SIG-M5 (cell line): Measurements from ENCODE around the gene MYH16.
"Not testable (repeated sequence)": the region's sequence is repeated elsewhere in the genome, so short reads cannot be mapped to it uniquely, and the experiment has no call there.

ENCODE experiments used
- DNase-seq: peaks from one replicate; lab custom pipeline; 2025; lab: John Stamatoyannopoulos, UW

MYH16 gene

DNA sequence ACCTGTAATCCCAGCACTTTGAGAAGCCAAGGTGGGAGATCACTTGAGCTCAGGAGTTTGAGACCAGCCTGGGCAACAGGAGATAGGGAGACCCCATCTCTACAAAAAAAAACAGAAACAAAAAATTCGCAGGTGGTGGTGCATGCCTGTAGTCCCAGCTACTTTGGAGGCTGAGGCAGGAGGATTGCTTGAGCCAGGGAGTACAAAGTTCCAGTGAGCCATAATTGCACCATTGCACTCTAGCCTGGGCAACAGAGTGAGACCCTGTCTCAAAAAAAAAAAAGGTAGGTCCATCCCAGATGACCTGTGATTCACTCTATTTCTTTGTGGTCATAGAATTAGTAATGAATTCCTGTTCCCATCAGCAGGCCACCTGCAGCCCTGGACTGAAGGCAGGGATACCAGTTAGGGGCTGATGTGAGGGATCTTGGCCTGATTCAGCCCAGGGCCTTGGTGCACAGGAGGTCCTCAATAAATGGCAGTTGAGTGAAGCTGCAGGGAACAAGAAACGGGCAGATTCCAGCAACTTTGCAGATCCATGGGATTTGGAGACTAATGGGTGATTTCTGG, at the start of gene MYH16:
TSS of gene MYH16 (plus strand) at position 364 of the 570 bp plus-strand sequence.
- no peak for DNase-seq

DNA sequence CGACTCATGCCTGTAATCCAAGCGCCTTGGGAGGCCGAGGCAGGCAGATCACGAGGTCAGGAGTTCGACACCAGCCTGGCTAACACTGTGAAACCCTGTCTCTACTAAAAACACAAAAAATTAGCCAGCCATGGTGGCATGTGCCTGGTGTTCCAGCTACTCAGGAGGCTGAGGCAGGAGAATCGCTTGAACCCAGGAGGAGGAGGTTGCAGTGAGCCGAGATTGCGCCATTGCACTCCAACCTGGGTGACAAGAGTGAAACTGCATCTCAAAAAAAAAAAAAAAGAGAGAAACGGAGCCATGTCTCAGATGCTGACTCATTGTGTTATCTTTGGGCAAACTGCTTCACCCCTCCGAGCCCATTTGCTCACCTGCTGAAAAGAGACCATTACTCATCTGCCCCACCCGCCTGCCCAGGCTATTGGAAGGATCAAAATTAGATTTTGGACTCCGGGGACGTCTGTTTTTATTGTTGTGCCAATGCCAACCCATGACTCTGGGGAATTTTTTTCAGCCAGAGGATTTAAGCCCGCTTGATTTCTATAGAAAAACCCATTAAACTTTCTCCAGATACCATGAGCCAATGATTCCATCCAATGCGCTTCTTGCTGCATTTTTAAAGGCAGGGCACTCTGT, 48.3 kb upstream of the MYH16 start:
- not testable (repeated sequence) for DNase-seq

GRCh38 chr7:99224899-99225265, 47.8 kb upstream of the MYH16 start:
- no peak for DNase-seq

GRCh38 chr7:99229234-99229633, 43.4 kb upstream of the MYH16 start:
- no peak for DNase-seq

GRCh38 chr7:99232082-99232770, 40.4 kb upstream of the MYH16 start:
- no peak for DNase-seq

DNA sequence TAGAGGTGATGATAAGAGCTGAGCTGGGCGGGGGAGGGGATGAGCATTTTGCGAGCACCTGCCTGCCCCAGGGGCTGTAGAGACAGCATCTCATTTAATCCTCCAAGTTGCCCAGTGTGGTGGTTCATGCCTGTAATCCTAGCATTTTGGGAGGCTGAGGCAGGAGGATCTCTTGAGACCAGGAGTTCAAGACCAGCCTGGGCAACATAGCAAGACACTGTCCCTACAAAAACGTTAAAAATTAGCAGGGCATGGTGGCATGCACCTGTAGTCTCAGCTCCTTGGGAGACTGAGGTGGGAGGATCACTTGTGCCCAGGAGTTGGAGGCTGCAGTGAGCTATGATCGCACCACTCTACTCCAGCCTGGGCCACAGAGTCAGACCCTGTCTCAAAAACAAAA, 39.7 kb upstream of the MYH16 start:
- DNase-seq, result not testable (repeated sequence)

DNA sequence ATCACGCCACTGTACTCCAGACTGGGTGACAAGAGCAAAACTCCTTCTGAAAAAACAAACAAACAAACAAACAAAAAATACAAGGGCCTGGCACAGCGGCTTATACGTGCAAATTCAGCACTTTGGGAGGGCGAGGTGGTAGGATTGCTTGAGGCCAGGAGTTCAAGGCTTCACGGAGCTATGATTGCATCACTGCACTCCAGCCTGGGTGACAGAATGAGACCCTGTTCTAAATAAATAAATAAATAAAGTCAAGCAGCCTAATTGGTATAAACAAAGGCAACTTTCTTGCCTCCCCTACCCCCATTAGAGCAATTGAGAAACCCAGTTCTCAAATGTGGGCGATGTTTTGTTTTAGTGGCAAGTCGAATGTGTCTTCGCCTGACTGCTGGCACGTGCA, 38.5 kb upstream of the MYH16 start:
- no peak for DNase-seq

- DNase-seq, result no peak
These were observed 36.7 kb upstream of the MYH16 start for GRCh38 chr7:99235925-99236324.

DNA sequence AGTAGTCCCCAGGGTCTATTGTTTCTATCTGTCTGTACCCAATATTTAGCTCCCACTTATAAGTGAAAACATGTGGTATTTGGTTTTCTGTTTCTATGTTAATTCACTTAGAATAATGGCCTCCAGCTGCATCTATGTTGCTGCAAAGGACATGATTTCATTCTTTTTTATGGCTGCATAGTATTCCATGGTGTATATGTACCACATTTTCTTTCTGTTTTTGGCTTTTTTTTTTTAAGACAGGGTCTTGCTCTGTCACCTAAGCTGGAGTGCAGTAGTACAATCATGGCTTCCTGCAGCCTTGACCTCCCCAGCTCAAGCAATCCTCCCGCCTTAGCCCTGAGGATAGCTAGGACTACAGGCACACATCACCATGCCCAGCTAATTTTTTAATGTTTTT, 34.8 kb upstream of the MYH16 start:
- not testable (repeated sequence) for DNase-seq

DNA sequence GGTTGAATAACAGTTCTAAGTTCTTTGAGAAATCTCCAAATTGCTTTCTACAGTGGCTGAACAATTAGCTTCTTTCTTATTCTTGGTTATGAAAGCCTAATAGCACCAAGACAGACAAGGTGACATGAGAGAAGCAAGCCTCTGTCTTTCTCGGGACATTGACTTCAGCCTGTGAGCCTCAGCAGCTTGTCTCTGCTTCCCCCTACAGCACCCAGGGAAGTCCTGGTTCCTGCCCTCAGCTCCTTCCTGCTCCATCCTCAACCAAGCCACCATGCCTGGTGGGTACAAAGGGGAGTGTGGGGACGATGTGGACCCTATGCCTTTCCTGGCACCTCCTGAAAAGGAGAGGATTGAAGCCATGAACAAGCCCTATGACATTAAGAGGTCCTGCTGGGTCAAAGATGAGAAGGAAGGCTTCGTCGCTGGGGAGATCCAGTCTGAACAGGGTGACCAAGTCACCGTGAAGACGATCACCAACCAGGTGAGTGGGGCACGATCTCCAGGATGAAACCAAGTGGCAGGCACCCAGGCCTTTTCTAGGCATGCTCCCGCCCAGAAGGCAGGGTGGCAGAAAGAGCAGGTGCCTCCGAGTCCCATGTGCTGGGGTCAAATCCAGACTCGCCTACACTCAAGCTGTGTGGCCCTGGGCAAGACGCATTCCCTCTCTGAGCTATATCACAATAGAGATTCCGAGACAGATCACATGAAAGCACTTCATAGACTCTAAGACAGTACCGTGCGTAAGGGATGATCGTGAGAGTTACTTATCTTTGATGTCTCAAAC, 33.9 kb upstream of the MYH16 start:
- no peak for DNase-seq

DNA sequence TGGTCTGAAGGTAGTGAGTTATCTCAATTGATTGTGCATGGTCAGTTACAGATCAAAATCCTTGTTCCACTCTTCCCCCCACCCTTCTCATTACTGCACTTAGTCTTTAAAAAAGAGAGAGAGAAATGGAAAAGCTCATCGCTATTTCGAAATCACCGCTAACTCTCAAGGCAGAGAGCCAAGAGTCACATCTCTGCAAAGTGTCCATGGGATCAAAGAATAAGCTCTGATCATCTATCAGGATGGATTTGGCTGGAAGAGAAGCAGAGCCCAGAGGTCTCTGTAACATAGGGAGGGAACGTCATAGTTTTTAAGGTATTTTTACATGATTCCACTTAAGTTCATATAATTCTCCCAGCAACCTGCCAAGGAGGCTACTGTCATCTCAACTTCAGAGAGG, 30.0 kb upstream of the MYH16 start:
- no peak for DNase-seq

GRCh38 chr7:99243751-99244337, 28.8 kb upstream of the MYH16 start:
- no peak for DNase-seq

DNA sequence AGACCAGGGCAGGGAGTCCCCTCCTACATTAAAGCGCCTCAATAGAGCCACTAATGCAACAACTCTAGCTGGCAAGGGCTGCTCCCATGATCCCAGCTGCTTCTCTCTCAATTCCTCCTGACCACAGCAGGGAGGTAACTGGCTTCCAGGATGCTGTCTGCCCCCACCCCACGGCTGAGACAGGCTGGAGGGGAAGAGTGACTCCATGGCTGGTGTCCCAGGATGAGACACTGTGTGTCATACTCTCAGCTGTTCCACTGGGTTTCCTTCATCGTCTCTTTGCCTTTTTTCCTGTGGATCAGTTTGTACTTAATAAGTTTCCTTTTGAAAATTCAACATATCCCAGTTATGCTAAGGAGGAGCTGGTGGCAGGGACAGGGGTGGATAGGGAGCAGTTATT, 27.7 kb upstream of the MYH16 start:
- DNase-seq, result no peak

DNA sequence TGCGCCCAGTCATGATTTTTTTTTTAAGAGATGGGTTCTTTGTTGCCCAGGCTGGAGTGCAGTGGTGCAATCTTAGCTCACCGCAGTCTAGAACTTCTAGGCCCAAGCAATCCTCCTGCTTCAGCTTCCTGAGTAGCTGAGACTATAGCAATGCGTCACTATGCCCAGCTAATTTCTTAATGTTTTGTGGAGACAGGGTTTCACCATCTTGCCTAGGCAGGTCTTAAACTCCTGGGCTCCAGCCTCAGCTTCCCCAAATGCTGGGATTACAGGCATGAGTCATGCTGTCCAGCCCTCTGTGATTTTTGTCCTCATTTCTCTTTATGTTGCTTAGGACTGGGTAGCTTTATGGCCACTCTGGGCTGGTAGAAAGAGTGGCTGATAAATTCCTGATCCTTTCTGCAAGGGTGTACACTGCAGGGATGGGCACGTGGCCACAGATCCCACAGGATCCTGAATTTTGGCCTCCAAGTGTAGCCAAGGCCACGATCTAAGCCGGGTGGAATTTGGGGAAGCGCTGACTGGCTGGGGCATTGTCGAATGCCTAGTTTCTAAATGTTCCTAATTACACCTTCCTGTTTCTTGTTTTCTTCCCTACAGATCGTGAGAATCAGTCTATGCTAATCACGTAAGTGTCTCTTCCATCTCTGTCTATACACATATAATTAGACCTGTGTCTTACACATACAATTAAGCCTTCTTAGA, 24.1 kb upstream of the MYH16 start:
- peak; percentile 71 for DNase-seq

DNA sequence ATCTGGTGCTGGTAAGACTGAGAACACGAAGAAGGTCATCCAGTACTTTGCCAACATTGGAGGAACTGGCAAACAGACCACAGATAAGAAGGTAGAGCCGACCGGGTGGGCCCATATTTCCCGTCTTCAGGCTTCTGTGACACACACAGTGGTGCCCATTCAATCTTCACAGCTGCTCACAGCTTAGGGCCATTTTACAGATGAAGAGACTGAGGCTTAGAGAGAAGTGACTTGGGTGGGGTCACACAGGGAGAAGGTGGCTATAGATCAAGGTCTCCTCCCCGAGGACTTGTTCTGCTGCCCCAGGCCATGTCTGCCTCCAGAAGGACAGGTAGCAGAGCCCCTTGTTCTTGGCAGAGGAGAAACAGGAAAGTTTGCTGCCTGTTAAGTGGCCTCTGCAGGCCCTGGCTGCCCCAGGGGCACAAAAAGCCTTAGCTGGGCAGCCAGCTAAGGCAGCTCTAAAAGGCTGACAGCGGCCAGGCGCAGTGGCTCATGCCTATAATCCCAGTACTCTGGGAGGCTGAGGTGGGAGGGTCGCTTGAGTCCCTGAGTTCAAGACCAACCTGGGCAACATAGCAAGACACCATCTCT, 22.6 kb upstream of the MYH16 start:
- DNase-seq, result no peak

DNA sequence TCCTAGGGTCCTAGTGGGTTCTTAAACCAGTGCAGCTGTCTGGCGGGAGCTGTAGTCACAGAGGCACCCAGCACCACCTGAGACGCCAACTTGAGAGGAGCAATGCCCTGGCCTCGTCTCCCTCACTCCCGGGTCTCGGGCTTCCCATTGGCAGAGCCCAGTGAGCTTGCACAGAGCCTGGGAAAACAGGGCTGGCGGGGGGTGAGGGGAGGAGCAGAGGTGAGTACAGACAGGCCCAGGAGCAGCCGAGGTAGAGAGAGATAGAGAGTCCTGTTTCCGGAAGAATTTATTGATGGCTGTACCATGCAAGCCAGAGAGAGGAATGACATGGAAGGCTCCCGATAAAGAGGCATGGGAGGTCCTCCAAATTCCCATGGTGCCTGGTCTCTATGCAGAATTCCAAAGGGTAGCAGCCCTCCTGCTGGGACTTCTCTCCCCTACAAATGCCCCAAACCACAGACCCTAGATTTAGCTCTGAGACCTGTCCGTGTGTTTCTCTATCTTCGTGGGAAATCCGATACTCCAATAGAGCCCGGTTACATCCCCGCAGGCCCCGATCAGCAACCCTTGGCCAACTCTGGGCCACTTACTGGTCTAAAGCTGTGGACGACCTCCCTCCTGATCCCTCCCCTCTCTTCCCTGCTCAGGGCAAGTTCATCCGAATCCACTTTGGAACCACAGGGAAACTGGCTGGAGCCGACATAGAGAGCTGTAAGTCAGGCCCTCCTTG, 20.3 kb upstream of the MYH16 start:
- no peak for DNase-seq

DNA sequence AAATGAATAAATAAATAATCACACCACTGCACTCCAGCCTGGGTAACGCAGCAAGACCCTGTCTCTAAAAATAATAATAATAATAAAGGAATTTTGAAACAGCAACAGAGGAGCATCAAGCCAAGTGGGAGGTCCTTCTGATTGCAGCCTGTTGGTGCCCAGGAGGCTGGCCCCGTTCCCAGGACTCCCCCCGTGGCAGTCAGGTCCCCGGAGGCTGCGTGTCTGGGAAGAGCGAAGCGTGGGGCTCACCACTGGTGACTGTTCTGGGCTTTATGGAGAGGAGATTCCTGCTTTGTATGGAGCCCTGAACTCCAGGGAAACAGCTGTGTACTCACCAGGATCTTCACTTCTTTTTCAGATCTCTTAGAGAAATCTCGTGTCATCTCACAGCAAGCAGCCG, 19.3 kb upstream of the MYH16 start:
- no peak for DNase-seq

- DNase-seq, result no peak
These were observed 18.2 kb upstream of the MYH16 start for GRCh38 chr7:99254390-99254789.

DNA sequence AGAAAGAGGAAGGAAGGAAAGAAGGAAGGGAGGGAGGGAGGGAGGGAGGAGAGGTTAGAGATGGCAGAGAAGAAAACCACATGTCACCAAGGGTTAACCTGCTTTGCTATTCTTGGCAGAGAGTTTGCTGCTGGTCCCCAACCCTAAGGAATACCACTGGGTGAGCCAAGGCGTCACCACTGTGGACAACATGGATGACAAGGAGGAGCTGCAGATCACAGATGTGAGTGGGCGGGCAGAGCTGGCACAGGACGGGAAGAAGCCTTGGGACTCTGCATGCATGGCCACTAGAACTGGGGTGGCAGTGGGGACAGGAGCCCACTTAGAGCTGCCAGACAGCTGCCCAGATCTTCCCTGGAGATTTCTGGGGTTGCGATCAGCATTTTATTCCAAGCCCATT, 17.2 kb upstream of the MYH16 start:
- DNase-seq, result no peak

- DNase-seq, result no peak
These were observed 15.6 kb upstream of the MYH16 start for GRCh38 chr7:99257065-99257464.

DNA sequence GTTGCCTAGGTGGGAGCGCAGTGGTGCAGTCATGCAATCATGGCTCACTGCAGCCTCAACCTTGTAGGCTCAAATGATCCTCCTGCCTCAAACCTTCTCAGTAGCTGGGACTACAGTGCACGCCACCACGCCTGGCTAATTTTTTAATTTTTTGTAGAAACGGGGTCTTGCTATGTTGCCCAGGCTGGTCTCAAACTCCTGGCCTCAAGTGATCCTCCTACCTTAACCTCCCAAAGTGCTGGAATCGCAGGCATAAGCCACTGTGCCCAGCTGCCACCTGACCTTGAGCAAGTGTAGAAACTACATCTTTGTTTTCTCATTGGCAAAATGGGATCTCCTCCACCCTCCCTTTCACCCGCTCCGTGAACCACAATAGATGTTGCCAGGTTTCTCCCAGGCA, 15.0 kb upstream of the MYH16 start:
- DNase-seq, result no peak
